HEK293 (cell line): ENCODE results near the gene DGCR6L.

ENCODE experiments used
- ATF2 ChIP-seq: fragments of 450-650 bp; formaldehyde crosslinking; IDR thresholded peaks from 2 replicates; pipeline ENCODE4 v1.5.1; 2016; ENCODE audit warnings: missing biosample characterization, missing genetic modification characterization, low read depth
- TCF7L2 ChIP-seq: IDR thresholded peaks from 2 replicates; pipeline ENCODE4 v1.6.1; 2011; ENCODE audit warnings: low read depth, mild to moderate bottlenecking, inconsistent platforms, low read length, moderate library complexity, borderline replicate concordance
- ZBTB10 ChIP-seq: fragments of 450-650 bp; formaldehyde crosslinking; IDR thresholded peaks from 2 replicates; pipeline ENCODE4 v1.5.1; 2016; ENCODE audit warnings: missing biosample characterization, missing genetic modification characterization
- ZNF223 ChIP-seq: fragments of 450-650 bp; formaldehyde crosslinking; IDR thresholded peaks from 2 replicates; pipeline ENCODE4 v1.5.1; 2016; ENCODE audit warnings: missing biosample characterization, missing genetic modification characterization
- ZNF416 ChIP-seq: fragments of 450-650 bp; formaldehyde crosslinking; IDR thresholded peaks from 2 replicates; pipeline ENCODE4 v1.5.1; 2016; ENCODE audit warnings: missing biosample characterization, missing genetic modification characterization
- ZNF704 ChIP-seq: fragments of 450-650 bp; formaldehyde crosslinking; IDR thresholded peaks from 2 replicates; pipeline ENCODE4 v1.5.1; 2016; ENCODE audit warnings: missing biosample characterization, missing genetic modification characterization

- TF ChIP-seq ATF2 = no peak
- no peak for TF ChIP-seq ZNF704 (tag by site-specific recombination)
- TF ChIP-seq ZBTB10 (tag by site-specific recombination) = no peak
- TF ChIP-seq ZNF416 (tag by site-specific recombination) = no peak
- TF ChIP-seq TCF7L2 = no peak
- no peak for TF ChIP-seq ZNF223 (tag by site-specific recombination)
These were observed 38.0 kb downstream of the DGCR6L start for GRCh38 chr22:20281891-20282290.
